Gastrocnemius medialis (tissue), 4 donors: Measurements from ENCODE around the gene SDR42E1. TPM values are rescaled to one million over a fixed set of nuclear protein-coding genes. Genes with fewer than 3 reads are reported as not detected.

Source experiments
- ATAC-seq, 2 donors: fragments of 150-250 bp; one replicate each; pipeline ENCODE4 v1.9.1; 2016
- DNase-seq, 2 donors: peaks; one replicate each; pipeline ENCODE4 v3.0.0-alpha.2; 2019
- H3K27ac ChIP-seq, 4 donors: fragments of 200-600 bp; sonication (generic); 1 replicate in 1 of 4; 2 replicates in 3 of 4; pipeline ENCODE4 v1.5.1; 2016 to 2018; ENCODE audit warnings: mild to moderate bottlenecking in 2 of 4, moderate library complexity in 1 of 4
- H3K27me3 ChIP-seq, 3 donors: fragments of 200-600 bp; sonication (generic) in 2 of 3; 1 replicate in 1 of 3; 2 replicates in 2 of 3; pipeline versions ENCODE4 v1.5.1 to v1.6.0; 2016 to 2019; ENCODE audit warnings: mild to moderate bottlenecking in 1 of 3, moderate library complexity in 1 of 3
- H3K36me3 ChIP-seq, 2 donors: fragments of 200-600 bp; sonication (generic) in 1 of 2; one replicate each; pipeline ENCODE4 v1.5.1; 2017 to 2018
- H3K4me1 ChIP-seq, 2 donors: fragments of 200-600 bp; sonication (generic) in 1 of 2; one replicate each; pipeline ENCODE4 v1.5.1; 2016 to 2017; ENCODE audit warnings: mild to moderate bottlenecking in 2 of 2
- H3K4me3 ChIP-seq, 4 donors: fragments of 200-600 bp; sonication (generic) in 3 of 4; 1 replicate in 1 of 4; 2 replicates in 3 of 4; pipeline ENCODE4 v1.5.1; 2016 to 2019; ENCODE audit warnings: mild to moderate bottlenecking in 2 of 4
- H3K9me3 ChIP-seq, 3 donors: fragments of 200-600 bp; sonication (generic) in 2 of 3; 1 replicate in 1 of 3; 2 replicates in 2 of 3; pipeline ENCODE4 v1.5.1; 2016 to 2019
- POLR2A ChIP-seq, 2 donors: fragments of 450-650 bp; IDR thresholded peaks; one replicate each; pipeline ENCODE4 v1.6.1; 2017; ENCODE audit warnings: antibody characterized with exemption in 2 of 2, mild to moderate bottlenecking in 2 of 2, moderate library complexity in 2 of 2
- in situ Hi-C, 4 donors: fragments of 200-750 bp; cut with MboI; loops; one replicate each; pipeline versions ENCODE4 v1.15.0 to v1.8.0; 2017; ENCODE audit warnings: low sequenced_read_pairs in 4 of 4
- intact Hi-C: fragments of 100-400 bp; cut with DNase I; formaldehyde crosslinking; loops from one replicate; pipeline ENCODE4 v1.15.1; 2023; ENCODE audit warnings: low total_unique reads
- total RNA-seq, 4 donors: library from RNA; depleted of rRNA; stranded (reverse); fragments of >200 nt; gene quantifications; one replicate each; pipeline versions ENCODE4 v1.1.0 to v1.2.3, GENCODE V29; 2016
- TF ChIP-seq, protein P1 (sequence below), 5 experiments: fragments of 450-650 bp in 3 of 5; fragments of 200-600 bp in 2 of 5; sonication (generic) in 2 of 5; IDR thresholded peaks in 4 of 5; conservative IDR thresholded peaks in 1 of 5; 1 replicate in 4 of 5; 2 replicates in 1 of 5; pipeline ENCODE4 v1.5.1; 2016 to 2019; ENCODE audit warnings: antibody characterized with exemption in 5 of 5, mild to moderate bottlenecking in 3 of 5, moderate library complexity in 3 of 5

Gene SDR42E1
- total RNA-seq, 4 donors from 2014 or later, result 0.02 TPM; not detected in 3

DNA sequence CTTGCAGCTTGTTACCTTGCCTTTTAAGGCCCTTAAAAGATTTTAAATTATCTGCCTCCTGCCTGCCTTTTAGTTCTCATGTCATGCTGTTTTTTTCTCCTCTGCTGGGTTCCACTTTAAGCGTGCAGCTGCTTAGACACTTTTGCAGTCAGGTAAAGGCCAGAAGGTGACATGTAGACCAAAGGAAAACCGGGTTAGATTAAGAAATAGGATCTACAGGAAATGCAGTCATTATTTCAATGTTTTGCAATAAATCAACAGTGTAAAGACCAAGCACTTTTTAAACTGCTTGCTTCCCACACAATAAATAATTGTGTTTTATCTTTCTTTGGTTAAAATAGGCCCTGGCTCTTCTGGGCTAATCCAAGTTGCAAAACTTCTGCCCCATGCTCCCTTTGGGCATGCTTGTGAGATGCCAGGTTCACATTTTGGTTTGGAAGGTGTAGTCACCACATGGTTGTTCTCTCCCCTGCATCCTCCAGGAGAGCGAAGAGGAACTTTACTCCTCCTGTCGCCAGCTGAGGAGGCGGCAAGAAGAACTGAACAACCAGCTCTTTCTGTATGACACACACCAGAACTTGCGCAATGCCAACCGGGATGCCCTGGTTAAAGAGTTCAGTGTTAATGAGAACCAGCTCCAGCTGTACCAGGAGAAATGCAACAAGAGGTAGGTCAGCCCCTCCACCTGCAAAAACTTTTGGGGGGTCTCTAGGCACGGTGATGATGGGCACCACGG is 54.9 kb downstream of the SDR42E1 start:
- intact Hi-C loops, result no loop called here
- no peaks in the 10 kb centered on the region for H3K9me3 ChIP-seq
- ATAC-seq, result no peak

DNA sequence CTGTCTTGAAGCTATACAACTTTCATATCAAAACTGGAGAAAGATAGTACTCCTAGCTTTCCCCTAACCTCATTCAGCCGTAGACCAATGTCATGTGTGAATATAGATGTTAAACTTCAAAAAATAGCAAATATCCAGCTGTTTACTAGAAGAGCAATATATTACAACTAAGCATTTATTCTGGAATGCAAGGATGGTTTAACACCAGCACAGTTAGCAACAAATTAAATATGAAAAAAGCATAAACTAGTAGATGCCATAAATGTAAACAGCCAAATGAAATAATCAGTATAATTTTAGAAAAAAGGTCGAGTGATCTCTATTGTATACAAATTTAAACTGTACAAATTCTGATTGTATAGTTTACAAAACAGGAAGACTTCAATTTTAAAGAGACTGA is 59.7 kb downstream of the SDR42E1 start:
- DNase-seq (no peak), ATAC-seq (no peak)
- Histone ChIP-seq H3K4me3 (no peak overlapping the region), H3K9me3 (no peaks in the 10 kb centered on the region), H3K27me3 (no peaks in the 10 kb centered on the region), H3K36me3 (no peaks in the 10 kb centered on the region), H3K27ac (no peak overlapping the region), H3K4me1 (no peaks in the 10 kb centered on the region)
- in situ Hi-C loops, result no loop called here
- intact Hi-C loops, result no loop called here
- TF ChIP-seq, protein P1, sequence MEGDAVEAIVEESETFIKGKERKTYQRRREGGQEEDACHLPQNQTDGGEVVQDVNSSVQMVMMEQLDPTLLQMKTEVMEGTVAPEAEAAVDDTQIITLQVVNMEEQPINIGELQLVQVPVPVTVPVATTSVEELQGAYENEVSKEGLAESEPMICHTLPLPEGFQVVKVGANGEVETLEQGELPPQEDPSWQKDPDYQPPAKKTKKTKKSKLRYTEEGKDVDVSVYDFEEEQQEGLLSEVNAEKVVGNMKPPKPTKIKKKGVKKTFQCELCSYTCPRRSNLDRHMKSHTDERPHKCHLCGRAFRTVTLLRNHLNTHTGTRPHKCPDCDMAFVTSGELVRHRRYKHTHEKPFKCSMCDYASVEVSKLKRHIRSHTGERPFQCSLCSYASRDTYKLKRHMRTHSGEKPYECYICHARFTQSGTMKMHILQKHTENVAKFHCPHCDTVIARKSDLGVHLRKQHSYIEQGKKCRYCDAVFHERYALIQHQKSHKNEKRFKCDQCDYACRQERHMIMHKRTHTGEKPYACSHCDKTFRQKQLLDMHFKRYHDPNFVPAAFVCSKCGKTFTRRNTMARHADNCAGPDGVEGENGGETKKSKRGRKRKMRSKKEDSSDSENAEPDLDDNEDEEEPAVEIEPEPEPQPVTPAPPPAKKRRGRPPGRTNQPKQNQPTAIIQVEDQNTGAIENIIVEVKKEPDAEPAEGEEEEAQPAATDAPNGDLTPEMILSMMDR (IDR thresholded peaks at IDR 0.05 in 4 of 5, conservative IDR thresholded peaks at IDR 0.05 in 1 of 5), result no peak
- TF ChIP-seq POLR2A (IDR thresholded peaks at IDR 0.05), result no peak

More for the DNA sequence above, 54.9 kb downstream of the SDR42E1 start:
- H3K27me3 ChIP-seq, result peaks cover 0 to 3% (median 0%) of the 10 kb centered on the region in 3 donors
- no peaks in the 10 kb centered on the region for H3K36me3 ChIP-seq
- H3K4me3 ChIP-seq, result no peak overlapping the region
- no peaks in the 10 kb centered on the region for H3K4me1 ChIP-seq
- DNase-seq, result no peak
- H3K27ac ChIP-seq, result no peak overlapping the region
- in situ Hi-C loops, result no loop called here
- TF ChIP-seq, protein P1 (IDR thresholded peaks at IDR 0.05 in 4 of 5, conservative IDR thresholded peaks at IDR 0.05 in 1 of 5), result no peak
- no peak for TF ChIP-seq POLR2A (IDR thresholded peaks at IDR 0.05)

DNA sequence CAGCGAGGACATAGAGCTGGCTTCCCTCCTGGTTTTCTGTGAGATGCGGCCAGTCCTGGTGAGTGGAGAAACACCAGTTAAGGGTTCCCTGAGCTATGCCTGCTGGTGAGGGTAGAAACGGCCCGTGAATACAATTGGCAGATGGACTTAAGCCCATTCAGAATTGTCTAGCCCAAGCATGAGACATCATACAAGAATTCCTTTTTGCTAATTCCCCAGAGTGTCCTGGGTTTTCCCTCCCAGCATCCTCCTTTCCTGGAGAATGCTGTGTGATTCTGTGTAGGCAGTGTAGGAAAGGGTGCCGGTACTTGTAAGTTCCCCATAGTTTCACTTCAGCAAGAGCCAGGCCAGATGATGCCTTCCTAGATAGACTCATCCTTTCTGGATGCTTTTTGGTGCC is 65.1 kb downstream of the SDR42E1 start:
- Histone ChIP-seq H3K4me1 (no peaks in the 10 kb centered on the region), H3K4me3 (no peak overlapping the region), H3K27ac (no peak overlapping the region), H3K27me3 (no peaks in the 10 kb centered on the region), H3K9me3 (no peaks in the 10 kb centered on the region), H3K36me3 (no peaks in the 10 kb centered on the region)
- ATAC-seq (no peak), DNase-seq (no peak)
- intact Hi-C loops, result no loop called here
- TF ChIP-seq POLR2A (IDR thresholded peaks at IDR 0.05), result no peak
- TF ChIP-seq, protein P1 (IDR thresholded peaks at IDR 0.05 in 4 of 5, conservative IDR thresholded peaks at IDR 0.05 in 1 of 5), result no peak
- in situ Hi-C loops, result no loop called here

DNA sequence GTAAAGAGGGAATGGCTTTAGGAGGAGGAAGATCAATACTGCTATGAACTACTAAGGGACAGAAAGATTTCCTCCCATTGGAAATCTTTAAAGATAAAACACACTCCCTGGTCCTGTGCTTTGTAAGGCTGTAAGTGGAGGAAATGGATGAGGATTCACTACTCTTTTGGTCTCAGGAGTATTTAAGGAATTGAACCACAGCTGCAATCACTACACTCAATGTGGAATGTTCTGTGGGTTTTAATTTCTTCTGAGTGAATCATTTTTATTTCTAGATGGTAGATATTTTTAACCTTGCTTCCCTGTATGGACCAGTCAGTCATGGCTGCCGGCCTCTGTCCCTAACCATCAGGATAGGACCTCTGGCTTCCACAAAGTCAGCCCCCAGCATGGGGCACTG is 65.6 kb downstream of the SDR42E1 start:
- H3K36me3 ChIP-seq, result no peaks in the 10 kb centered on the region
- intact Hi-C loops (no loop called here), in situ Hi-C loops (no loop called here)
- H3K27ac ChIP-seq, result no peak overlapping the region
- H3K27me3 ChIP-seq, result no peaks in the 10 kb centered on the region
- ATAC-seq (no peak), DNase-seq (no peak)
- no peak for TF ChIP-seq POLR2A (IDR thresholded peaks at IDR 0.05)
- TF ChIP-seq, protein P1 (IDR thresholded peaks at IDR 0.05 in 4 of 5, conservative IDR thresholded peaks at IDR 0.05 in 1 of 5), result no peak
- no peaks in the 10 kb centered on the region for H3K9me3 ChIP-seq
- no peaks in the 10 kb centered on the region for H3K4me1 ChIP-seq
- H3K4me3 ChIP-seq, result no peak overlapping the region
